ENCODE measurements around the gene GSAP. TPM values are rescaled to one million over a fixed set of nuclear protein-coding genes. Genes with fewer than 3 reads are reported as not detected.

GSAP gene
- total RNA-seq, 2 donors from 2014 or later = 10.0 to 13.0 TPM

GRCh38 chr7:77321300-77321699 is 94.8 kb downstream of the GSAP start:
- H3K4me1 ChIP-seq (replicated peaks) = no peaks in the 10 kb centered on the region
- 76% methylated on average over 2 of the region's 2 CpGs for WGBS
- H3K27ac ChIP-seq = no peak overlapping the region
- intact Hi-C loops (cut with DNase I) = loop anchor here (10.0 kb wide), 1 partner anchor 196 kb away; the partner anchor contains the start of gene CCDC146
- H3K27me3 ChIP-seq (replicated peaks; ENCODE audit: insufficient read depth) = no peaks in the 10 kb centered on the region
- TF ChIP-seq POLR2AphosphoS5 (IDR thresholded peaks at IDR 0.05) (no peak), CTCF (IDR thresholded peaks at IDR 0.05) (no peak), POLR2A (IDR thresholded peaks at IDR 0.05) (no peak)
- H3K4me3 ChIP-seq = no peak overlapping the region
- no peaks in the 10 kb centered on the region for H3K9me3 ChIP-seq
- no peak for DNase-seq (ENCODE audit: low spot score)
- no peaks in the 10 kb centered on the region for H3K36me3 ChIP-seq

- TF ChIP-seq POLR2AphosphoS5 (IDR thresholded peaks at IDR 0.05) (no peak), POLR2A (IDR thresholded peaks at IDR 0.05) (no peak), CTCF (IDR thresholded peaks at IDR 0.05) (no peak)
- no peaks in the 10 kb centered on the region for H3K27me3 ChIP-seq (replicated peaks; ENCODE audit: insufficient read depth)
- H3K4me1 ChIP-seq (replicated peaks) = no peaks in the 10 kb centered on the region
- no peak for DNase-seq (ENCODE audit: low spot score)
- H3K27ac ChIP-seq = no peak overlapping the region
- no peaks in the 10 kb centered on the region for H3K36me3 ChIP-seq
- 57% methylated on average over 2 of the region's 2 CpGs for WGBS
- no peaks in the 10 kb centered on the region for H3K9me3 ChIP-seq
- intact Hi-C loops (cut with DNase I) = loop anchor here (10.0 kb wide), 1 partner anchor 196 kb away; the partner anchor contains the start of gene CCDC146
- H3K4me3 ChIP-seq = no peak overlapping the region
Measured at GRCh38 chr7:77320714-77321113, 95.4 kb downstream of the GSAP start.

GRCh38 chr7:77320137-77320536 is 96.0 kb downstream of the GSAP start:
- no peak for TF ChIP-seq POLR2A (IDR thresholded peaks at IDR 0.05)
- no peak for TF ChIP-seq CTCF (IDR thresholded peaks at IDR 0.05)
- TF ChIP-seq POLR2AphosphoS5 (IDR thresholded peaks at IDR 0.05) = no peak
- Histone ChIP-seq H3K4me1 (replicated peaks) (no peaks in the 10 kb centered on the region), H3K36me3 (no peaks in the 10 kb centered on the region), H3K9me3 (no peaks in the 10 kb centered on the region), H3K27me3 (replicated peaks; ENCODE audit: insufficient read depth) (no peaks in the 10 kb centered on the region), H3K27ac (no peak overlapping the region), H3K4me3 (no peak overlapping the region)
- intact Hi-C loops (cut with DNase I) = loop anchor here (10.0 kb wide), 1 partner anchor 195 kb away; the partner anchor contains the start of gene CCDC146
- DNase-seq (ENCODE audit: low spot score) = no peak
- 69% methylated on average over 4 of the region's 4 CpGs for WGBS

- no peak for DNase-seq (ENCODE audit: low spot score)
- Histone ChIP-seq H3K4me1 (replicated peaks) (no peaks in the 10 kb centered on the region), H3K9me3 (no peaks in the 10 kb centered on the region), H3K36me3 (no peaks in the 10 kb centered on the region), H3K27ac (no peak overlapping the region), H3K27me3 (replicated peaks; ENCODE audit: insufficient read depth) (no peaks in the 10 kb centered on the region), H3K4me3 (no peak overlapping the region)
- TF ChIP-seq POLR2AphosphoS5 (IDR thresholded peaks at IDR 0.05) = no peak
- WGBS = 95% methylated on average over 1 of the region's 1 CpG
- intact Hi-C loops (cut with DNase I) = no loop called here
Measured at GRCh38 chr7:77318019-77318418, 98.1 kb downstream of the GSAP start.

GRCh38 chr7:77316219-77316978 is 99.8 kb downstream of the GSAP start:
- H3K27me3 ChIP-seq (replicated peaks; ENCODE audit: insufficient read depth) = no peaks in the 10 kb centered on the region
- H3K27ac ChIP-seq = no peak overlapping the region
- DNase-seq (ENCODE audit: low spot score) = no peak
- 73% methylated on average over 2 of the region's 2 CpGs for WGBS
- no peaks in the 10 kb centered on the region for H3K4me1 ChIP-seq (replicated peaks)
- H3K9me3 ChIP-seq = no peaks in the 10 kb centered on the region
- intact Hi-C loops (cut with DNase I) = no loop called here
- peaks cover 0 to 2% of the 10 kb centered on the region in 2 donors for H3K36me3 ChIP-seq
- TF ChIP-seq POLR2A (IDR thresholded peaks at IDR 0.05) (no peak), POLR2AphosphoS5 (IDR thresholded peaks at IDR 0.05) (no peak), CTCF (IDR thresholded peaks at IDR 0.05) (no peak)
- no peak overlapping the region for H3K4me3 ChIP-seq
